Hematopoietic multipotent progenitor cell treated with erythropoietin and hydrocortisone succinate and interleukin-3 and kit ligand, for 4 days (in vitro differentiated cells): ENCODE data around the gene THEMIS.

Source experiments
- DNase-seq: peaks from one replicate; pipeline ENCODE4 v3.0.0-alpha.2; 2015

THEMIS gene

GRCh38 chr6:127857051-127857637 is 43.7 kb downstream of the THEMIS start:
- DNase-seq = no peak

DNA sequence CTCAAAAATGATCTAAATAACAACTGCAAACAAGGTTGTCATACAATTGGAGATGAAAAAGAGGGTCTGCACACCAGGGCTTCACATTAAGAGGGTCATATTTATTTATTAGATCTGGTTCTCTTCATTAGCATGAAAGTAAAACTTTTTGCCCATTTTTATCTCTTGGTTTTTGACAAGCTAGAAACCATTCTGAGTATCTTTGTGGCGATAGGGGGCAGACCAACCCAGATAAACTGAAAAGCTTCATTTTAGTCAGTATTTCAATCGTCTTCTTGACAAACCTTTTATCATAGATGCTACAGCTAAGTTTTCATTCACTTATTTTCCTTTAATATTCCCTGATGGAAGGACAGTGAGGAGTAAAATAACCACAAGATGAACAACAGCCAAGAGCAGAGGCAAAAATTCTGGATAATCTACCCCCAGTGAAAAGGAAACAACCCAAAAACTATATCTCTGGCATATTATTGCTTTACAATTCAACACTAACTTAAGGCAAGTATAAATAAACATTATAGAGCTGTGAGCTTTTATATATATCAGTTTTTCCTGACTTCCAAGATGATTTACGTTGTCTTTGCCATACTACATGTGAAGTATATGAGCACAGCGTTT is 45.2 kb downstream of the THEMIS start:
- DNase-seq = peak; percentile 41

GRCh38 chr6:127854009-127854408 is 46.8 kb downstream of the THEMIS start:
- no peak for DNase-seq

DNA sequence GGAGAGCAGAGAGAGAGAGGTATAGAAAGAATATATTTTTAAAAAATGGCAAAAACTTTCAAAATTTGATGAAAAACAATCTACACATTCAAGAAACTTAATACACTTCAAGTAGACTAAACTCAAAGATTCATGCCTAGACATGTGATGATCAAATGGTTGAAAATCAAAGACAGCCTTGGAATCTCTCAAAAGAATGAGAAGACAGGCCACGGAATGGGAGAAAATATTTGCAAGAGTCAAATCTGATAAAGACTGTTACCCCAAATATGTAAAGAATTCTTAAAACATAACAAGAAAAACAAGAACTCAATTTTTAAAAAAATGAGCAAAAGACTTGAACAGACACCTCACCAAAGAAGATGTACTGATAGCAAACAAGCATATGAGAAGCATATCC is 49.7 kb downstream of the THEMIS start:
- no peak for DNase-seq

GRCh38 chr6:127845242-127845641 is 55.6 kb downstream of the THEMIS start:
- DNase-seq = no peak

GRCh38 chr6:127844529-127844928 is 56.3 kb downstream of the THEMIS start:
- no peak for DNase-seq

DNA sequence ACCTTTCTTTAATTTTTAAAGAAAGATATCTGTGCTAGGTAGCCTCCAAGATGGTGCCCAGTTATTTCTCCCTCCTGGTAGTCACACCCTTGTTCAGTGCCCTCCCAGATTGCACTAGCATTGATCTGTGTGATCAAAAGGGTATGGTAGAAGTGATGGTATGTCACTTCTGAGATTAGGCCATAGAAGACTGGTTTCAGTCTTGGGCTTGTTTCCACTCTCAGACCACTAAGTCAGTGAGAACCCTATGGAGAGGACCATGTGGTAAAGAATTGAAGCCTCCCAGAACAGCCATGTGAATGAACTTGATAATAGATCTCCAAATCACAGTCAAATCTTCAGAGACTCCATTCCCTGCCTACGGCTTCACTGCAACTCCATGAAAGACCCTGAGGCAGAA is 57.3 kb downstream of the THEMIS start:
- no peak for DNase-seq

- DNase-seq = no peak
Observed at GRCh38 chr6:127842562-127842961, 58.3 kb downstream of the THEMIS start.

DNA sequence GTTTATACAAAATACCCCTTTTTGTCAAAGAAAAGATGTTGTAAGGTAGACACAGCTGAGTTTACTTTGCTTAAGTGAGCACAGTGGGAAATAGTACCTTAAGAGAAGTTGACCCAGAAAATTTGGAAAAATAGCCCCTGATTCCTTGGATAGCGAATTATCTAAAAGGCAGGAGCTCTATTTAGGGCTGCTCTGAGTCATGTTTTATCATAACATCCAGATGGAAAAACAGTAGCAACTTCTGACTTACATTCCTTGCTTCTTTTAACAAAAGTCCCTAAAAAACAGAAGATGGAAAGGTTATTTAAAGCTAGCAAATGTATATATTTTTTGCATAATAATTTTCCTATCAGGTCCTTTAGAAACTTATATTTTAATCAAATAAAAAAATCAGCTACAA is 59.0 kb downstream of the THEMIS start:
- DNase-seq = no peak

GRCh38 chr6:127834136-127834535 is 66.7 kb downstream of the THEMIS start:
- no peak for DNase-seq

GRCh38 chr6:127833336-127833735 is 67.5 kb downstream of the THEMIS start:
- DNase-seq = no peak

DNA sequence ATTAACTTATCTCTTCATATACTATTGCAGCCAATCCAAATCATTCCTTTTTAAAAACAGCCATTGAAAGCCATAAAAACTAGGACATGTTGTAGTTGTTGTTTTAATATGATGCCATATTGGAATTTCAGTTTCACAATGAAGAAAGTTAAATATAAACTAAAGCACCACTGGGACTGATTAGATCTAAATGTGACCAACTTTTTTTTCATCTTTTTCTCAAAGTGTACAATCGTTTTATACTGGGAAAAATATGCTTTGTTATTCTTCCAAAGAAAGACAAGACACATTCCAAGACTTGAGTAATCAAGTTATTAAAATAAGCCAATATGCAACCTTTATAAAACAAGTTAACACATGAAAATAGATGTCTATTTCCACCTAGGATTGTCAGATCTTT is 68.5 kb downstream of the THEMIS start:
- no peak for DNase-seq

GRCh38 chr6:127824061-127824460 is 76.8 kb downstream of the THEMIS start:
- DNase-seq = no peak

GRCh38 chr6:127821431-127821830 is 79.4 kb downstream of the THEMIS start:
- no peak for DNase-seq

- DNase-seq = no peak
Observed at GRCh38 chr6:127818149-127818548, 82.7 kb downstream of the THEMIS start.

DNA sequence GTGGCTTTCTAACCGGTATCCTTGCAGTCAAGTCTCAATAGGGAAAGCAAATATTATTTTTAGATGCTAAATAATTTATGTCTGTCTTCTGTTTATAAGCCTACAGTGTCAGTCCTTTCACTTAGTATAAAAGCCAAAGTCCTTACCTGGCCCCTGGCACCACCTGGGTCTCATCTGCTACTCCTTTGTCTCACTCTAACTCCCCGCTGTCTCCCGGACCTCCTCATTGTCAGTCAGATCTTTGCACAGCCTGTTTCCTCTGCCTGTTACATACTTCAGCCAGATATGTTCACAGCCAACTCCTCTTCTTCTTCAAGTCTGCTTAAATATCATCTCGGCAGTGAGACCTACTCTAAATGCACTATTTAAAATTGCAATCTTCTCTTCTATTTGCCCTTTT is 84.2 kb downstream of the THEMIS start:
- no peak for DNase-seq

GRCh38 chr6:127813699-127814027 is 87.2 kb downstream of the THEMIS start:
- no peak for DNase-seq

GRCh38 chr6:127812985-127813698 is 87.7 kb downstream of the THEMIS start:
- DNase-seq = no peak

DNA sequence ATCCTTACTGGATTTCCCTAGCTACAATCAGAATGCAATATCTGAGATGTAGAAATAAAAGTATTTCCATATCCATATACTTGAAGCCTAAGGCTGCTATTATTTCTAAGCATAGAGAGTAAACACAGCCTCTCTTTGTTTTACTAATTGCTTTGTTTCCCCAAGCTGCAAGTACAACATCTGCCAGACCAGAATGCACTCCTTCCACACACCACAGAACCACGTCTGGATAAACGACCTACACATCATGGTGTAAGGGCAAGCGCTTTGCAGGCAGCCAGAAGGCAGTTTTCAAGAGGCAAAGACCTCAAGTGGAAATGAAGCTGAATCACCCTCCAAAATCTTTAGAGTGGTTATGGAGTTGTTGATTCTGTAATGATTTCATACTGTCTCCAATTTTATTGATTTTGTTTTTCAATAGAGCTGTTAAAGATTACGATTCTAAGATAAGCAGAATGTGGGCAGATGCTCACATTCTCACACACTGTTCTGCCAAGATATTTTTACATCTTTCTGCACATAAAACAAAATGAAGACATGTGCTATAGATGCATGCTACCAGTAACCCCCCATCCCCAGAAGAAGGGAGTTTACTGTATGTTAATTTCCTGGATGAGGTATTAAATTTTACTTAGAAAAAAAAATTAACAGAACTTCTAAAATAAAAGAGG is 88.8 kb downstream of the THEMIS start:
- DNase-seq = no peak

GRCh38 chr6:127807806-127808517 is 92.9 kb downstream of the THEMIS start:
- no peak for DNase-seq

GRCh38 chr6:127796713-127797112 is 104.1 kb downstream of the THEMIS start:
- DNase-seq = no peak

GRCh38 chr6:127794405-127794804 is 106.5 kb downstream of the THEMIS start:
- no peak for DNase-seq

- no peak for DNase-seq
Observed at GRCh38 chr6:127793396-127793795, 107.5 kb downstream of the THEMIS start.
